ENCODE data around the gene C2CD2. TPM values are rescaled to one million over a fixed set of nuclear protein-coding genes. Genes with fewer than 3 reads are reported as not detected.

C2CD2 gene
- total and polyA plus RNA-seq, 2 experiments from 2014 or later: 4.5 to 16.2 TPM

DNA sequence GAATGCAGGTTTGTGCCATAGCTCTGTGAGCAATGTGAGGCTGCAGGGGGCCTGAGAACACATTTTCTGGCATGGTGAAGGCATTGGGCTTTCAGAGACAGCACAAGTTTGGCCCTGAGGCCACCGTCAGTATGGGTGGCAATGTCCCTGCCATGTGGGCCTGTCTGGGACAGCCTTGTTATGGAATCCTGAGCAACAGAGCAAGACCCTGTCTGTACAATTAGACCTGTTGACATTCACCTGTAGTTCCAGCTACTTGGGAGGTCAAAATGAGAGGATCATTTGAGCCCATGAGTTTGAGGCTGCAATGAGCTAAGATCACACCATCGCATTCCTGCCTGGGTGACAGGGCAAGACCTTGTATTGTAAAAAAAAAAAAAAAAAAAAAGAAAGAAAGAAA, 110.2 kb downstream of the C2CD2 start:
- peaks cover 3% of the 10 kb centered on the region; the same call in 1 of the 2 replicates for H3K36me3 ChIP-seq (ENCODE audit: insufficient read depth)
- peaks cover 6% of the 10 kb centered on the region; the same call in 2 of the 3 replicates for H3K4me1 Mint-ChIP-seq
- no peak overlapping the region for H3K4me3 Mint-ChIP-seq
- H4K20me1 ChIP-seq (replicated peaks; ENCODE audit: insufficient read depth): no peaks in the 10 kb centered on the region
- peaks cover 17% of the 10 kb centered on the region for H3K9me3 Mint-ChIP-seq
- no peak for DNase-seq (ENCODE audit: low spot score)
- H3K9me2 ChIP-seq (ENCODE audit: insufficient read depth): no peaks in the 10 kb centered on the region
- no peak overlapping the region for H3K27ac ChIP-seq (ENCODE audit: low read depth)
- no peaks in the 10 kb centered on the region for H3K4me1 ChIP-seq (ENCODE audit: insufficient read depth)
- no peaks in the 10 kb centered on the region for H3K27me3 ChIP-seq (ENCODE audit: insufficient read depth)
- no peak for ATAC-seq
- 0 out of 2 replicates have a peak overlapping the region, but pooled peaks have one; percentile 62 for H3K27ac Mint-ChIP-seq
- H2AFZ ChIP-seq: no peak overlapping the region
- peaks cover 16% of the 10 kb centered on the region for H3K27me3 Mint-ChIP-seq (ENCODE audit: insufficient read depth, low read depth, poor library complexity)
- H3K4me3 ChIP-seq: no peak overlapping the region
- H3K79me2 ChIP-seq (replicated peaks; ENCODE audit: insufficient read depth): no peaks in the 10 kb centered on the region
- TF ChIP-seq STAT1 (IDR thresholded peaks at IDR 0.05; ENCODE audit: unreplicated experiment): no peak
- no peak for TF ChIP-seq ZNF114 (CRISPR knock-in tag; IDR thresholded peaks at IDR 0.05)
- TF ChIP-seq, protein P1, sequence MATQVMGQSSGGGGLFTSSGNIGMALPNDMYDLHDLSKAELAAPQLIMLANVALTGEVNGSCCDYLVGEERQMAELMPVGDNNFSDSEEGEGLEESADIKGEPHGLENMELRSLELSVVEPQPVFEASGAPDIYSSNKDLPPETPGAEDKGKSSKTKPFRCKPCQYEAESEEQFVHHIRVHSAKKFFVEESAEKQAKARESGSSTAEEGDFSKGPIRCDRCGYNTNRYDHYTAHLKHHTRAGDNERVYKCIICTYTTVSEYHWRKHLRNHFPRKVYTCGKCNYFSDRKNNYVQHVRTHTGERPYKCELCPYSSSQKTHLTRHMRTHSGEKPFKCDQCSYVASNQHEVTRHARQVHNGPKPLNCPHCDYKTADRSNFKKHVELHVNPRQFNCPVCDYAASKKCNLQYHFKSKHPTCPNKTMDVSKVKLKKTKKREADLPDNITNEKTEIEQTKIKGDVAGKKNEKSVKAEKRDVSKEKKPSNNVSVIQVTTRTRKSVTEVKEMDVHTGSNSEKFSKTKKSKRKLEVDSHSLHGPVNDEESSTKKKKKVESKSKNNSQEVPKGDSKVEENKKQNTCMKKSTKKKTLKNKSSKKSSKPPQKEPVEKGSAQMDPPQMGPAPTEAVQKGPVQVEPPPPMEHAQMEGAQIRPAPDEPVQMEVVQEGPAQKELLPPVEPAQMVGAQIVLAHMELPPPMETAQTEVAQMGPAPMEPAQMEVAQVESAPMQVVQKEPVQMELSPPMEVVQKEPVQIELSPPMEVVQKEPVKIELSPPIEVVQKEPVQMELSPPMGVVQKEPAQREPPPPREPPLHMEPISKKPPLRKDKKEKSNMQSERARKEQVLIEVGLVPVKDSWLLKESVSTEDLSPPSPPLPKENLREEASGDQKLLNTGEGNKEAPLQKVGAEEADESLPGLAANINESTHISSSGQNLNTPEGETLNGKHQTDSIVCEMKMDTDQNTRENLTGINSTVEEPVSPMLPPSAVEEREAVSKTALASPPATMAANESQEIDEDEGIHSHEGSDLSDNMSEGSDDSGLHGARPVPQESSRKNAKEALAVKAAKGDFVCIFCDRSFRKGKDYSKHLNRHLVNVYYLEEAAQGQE (IDR thresholded peaks at IDR 0.05; ENCODE audit: unreplicated experiment): no peak
- TF ChIP-seq, protein P2, sequence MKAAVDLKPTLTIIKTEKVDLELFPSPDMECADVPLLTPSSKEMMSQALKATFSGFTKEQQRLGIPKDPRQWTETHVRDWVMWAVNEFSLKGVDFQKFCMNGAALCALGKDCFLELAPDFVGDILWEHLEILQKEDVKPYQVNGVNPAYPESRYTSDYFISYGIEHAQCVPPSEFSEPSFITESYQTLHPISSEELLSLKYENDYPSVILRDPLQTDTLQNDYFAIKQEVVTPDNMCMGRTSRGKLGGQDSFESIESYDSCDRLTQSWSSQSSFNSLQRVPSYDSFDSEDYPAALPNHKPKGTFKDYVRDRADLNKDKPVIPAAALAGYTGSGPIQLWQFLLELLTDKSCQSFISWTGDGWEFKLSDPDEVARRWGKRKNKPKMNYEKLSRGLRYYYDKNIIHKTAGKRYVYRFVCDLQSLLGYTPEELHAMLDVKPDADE (IDR thresholded peaks at IDR 0.05): no peak
- TF ChIP-seq EZH2phosphoT487 (IDR thresholded peaks at IDR 0.05; ENCODE audit: unreplicated experiment): no peak
- TF ChIP-seq, protein P3, sequence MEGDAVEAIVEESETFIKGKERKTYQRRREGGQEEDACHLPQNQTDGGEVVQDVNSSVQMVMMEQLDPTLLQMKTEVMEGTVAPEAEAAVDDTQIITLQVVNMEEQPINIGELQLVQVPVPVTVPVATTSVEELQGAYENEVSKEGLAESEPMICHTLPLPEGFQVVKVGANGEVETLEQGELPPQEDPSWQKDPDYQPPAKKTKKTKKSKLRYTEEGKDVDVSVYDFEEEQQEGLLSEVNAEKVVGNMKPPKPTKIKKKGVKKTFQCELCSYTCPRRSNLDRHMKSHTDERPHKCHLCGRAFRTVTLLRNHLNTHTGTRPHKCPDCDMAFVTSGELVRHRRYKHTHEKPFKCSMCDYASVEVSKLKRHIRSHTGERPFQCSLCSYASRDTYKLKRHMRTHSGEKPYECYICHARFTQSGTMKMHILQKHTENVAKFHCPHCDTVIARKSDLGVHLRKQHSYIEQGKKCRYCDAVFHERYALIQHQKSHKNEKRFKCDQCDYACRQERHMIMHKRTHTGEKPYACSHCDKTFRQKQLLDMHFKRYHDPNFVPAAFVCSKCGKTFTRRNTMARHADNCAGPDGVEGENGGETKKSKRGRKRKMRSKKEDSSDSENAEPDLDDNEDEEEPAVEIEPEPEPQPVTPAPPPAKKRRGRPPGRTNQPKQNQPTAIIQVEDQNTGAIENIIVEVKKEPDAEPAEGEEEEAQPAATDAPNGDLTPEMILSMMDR (conservative IDR thresholded peaks at IDR 0.05; ENCODE audit: low read depth in 2 of 2): no peak
- TF ChIP-seq NANOG (IDR thresholded peaks at IDR 0.05; ENCODE audit: borderline replicate concordance): no peak
- TF ChIP-seq CREB1 (CRISPR knock-in tag; IDR thresholded peaks at IDR 0.05; ENCODE audit: low read depth): no peak
- no peak for TF ChIP-seq JUNB (IDR thresholded peaks at IDR 0.05; ENCODE audit: unreplicated experiment)
- TF ChIP-seq POLR2AphosphoS5 (IDR thresholded peaks at IDR 0.05; ENCODE audit: low read depth): no peak
- no peak for TF ChIP-seq EZH2 (IDR thresholded peaks at IDR 0.05; ENCODE audit: low read depth, unreplicated experiment)
- TF ChIP-seq ZNF331 (CRISPR knock-in tag; IDR thresholded peaks at IDR 0.05; ENCODE audit: low read depth): no peak
- TF ChIP-seq, protein P4, sequence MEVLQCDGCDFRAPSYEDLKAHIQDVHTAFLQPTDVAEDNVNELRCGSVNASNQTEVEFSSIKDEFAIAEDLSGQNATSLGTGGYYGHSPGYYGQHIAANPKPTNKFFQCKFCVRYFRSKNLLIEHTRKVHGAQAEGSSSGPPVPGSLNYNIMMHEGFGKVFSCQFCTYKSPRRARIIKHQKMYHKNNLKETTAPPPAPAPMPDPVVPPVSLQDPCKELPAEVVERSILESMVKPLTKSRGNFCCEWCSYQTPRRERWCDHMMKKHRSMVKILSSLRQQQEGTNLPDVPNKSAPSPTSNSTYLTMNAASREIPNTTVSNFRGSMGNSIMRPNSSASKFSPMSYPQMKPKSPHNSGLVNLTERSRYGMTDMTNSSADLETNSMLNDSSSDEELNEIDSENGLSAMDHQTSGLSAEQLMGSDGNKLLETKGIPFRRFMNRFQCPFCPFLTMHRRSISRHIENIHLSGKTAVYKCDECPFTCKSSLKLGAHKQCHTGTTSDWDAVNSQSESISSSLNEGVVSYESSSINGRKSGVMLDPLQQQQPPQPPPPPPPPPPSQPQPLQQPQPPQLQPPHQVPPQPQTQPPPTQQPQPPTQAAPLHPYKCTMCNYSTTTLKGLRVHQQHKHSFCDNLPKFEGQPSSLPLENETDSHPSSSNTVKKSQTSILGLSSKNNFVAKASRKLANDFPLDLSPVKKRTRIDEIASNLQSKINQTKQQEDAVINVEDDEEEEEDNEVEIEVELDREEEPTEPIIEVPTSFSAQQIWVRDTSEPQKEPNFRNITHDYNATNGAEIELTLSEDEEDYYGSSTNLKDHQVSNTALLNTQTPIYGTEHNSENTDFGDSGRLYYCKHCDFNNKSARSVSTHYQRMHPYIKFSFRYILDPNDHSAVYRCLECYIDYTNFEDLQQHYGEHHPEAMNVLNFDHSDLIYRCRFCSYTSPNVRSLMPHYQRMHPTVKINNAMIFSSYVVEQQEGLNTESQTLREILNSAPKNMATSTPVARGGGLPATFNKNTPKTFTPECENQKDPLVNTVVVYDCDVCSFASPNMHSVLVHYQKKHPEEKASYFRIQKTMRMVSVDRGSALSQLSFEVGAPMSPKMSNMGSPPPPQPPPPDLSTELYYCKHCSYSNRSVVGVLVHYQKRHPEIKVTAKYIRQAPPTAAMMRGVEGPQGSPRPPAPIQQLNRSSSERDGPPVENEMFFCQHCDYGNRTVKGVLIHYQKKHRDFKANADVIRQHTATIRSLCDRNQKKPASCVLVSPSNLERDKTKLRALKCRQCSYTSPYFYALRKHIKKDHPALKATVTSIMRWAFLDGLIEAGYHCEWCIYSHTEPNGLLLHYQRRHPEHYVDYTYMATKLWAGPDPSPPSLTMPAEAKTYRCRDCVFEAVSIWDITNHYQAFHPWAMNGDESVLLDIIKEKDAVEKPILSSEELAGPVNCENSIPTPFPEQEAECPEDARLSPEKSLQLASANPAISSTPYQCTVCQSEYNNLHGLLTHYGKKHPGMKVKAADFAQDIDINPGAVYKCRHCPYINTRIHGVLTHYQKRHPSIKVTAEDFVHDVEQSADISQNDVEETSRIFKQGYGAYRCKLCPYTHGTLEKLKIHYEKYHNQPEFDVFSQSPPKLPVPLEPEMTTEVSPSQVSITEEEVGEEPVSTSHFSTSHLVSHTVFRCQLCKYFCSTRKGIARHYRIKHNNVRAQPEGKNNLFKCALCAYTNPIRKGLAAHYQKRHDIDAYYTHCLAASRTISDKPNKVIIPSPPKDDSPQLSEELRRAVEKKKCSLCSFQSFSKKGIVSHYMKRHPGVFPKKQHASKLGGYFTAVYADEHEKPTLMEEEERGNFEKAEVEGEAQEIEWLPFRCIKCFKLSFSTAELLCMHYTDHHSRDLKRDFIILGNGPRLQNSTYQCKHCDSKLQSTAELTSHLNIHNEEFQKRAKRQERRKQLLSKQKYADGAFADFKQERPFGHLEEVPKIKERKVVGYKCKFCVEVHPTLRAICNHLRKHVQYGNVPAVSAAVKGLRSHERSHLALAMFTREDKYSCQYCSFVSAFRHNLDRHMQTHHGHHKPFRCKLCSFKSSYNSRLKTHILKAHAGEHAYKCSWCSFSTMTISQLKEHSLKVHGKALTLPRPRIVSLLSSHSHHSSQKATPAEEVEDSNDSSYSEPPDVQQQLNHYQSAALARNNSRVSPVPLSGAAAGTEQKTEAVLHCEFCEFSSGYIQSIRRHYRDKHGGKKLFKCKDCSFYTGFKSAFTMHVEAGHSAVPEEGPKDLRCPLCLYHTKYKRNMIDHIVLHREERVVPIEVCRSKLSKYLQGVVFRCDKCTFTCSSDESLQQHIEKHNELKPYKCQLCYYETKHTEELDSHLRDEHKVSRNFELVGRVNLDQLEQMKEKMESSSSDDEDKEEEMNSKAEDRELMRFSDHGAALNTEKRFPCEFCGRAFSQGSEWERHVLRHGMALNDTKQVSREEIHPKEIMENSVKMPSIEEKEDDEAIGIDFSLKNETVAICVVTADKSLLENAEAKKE (CRISPR knock-in tag; IDR thresholded peaks at IDR 0.05): no peak
- peaks cover 43% of the 10 kb centered on the region for H3K36me3 Mint-ChIP-seq (ENCODE audit: low read depth)
- no peak overlapping the region for H3K4me2 ChIP-seq
- no peaks in the 10 kb centered on the region; the same call in 1 of the 2 replicates for H3F3A ChIP-seq (replicated peaks; ENCODE audit: low read depth)
